GM18508 (cell line): Measurements from ENCODE around the gene SMIM45.

Source experiments
- ATAC-seq: cut with Tn5 transposase; IDR thresholded peaks from one replicate; pipeline ENCODE4 v1.9.1; 2021; ENCODE audit warnings: moderate number of reproducible peaks; ENCODE audit not compliant: insufficient read depth, unreplicated experiment

Gene SMIM45

GRCh38 chr22:41966225-41966606 is 14.3 kb downstream of the SMIM45 start:
- no peak for ATAC-seq

- ATAC-seq = no peak
Measured at GRCh38 chr22:41966607-41967240, 14.8 kb downstream of the SMIM45 start.

- ATAC-seq = no peak
Measured at GRCh38 chr22:41968601-41969000, 16.7 kb downstream of the SMIM45 start.

- ATAC-seq = no peak
Measured at GRCh38 chr22:41969110-41969646, 17.2 kb downstream of the SMIM45 start, which contains the start of gene SEPTIN3. TSS of gene SEPTIN3 (plus strand) at chr22:41969443. CDS start at chr22:41971493, 2,050 bp downstream.

- ATAC-seq = no peak
Measured at GRCh38 chr22:41970601-41971000, 18.7 kb downstream of the SMIM45 start.

GRCh38 chr22:41971431-41971830 is 19.5 kb downstream of the SMIM45 start:
- no peak for ATAC-seq

GRCh38 chr22:41974691-41975290 is 22.8 kb downstream of the SMIM45 start:
- no peak for ATAC-seq

- ATAC-seq = no peak
Measured at GRCh38 chr22:41975299-41976069, 23.5 kb downstream of the SMIM45 start.

GRCh38 chr22:41976070-41976901 is 24.3 kb downstream of the SMIM45 start:
- no peak for ATAC-seq

- no peak for ATAC-seq
Measured at GRCh38 chr22:41976961-41977566, 25.1 kb downstream of the SMIM45 start.

GRCh38 chr22:41978732-41979131 is 26.8 kb downstream of the SMIM45 start:
- ATAC-seq = no peak

GRCh38 chr22:41979423-41980250 is 27.7 kb downstream of the SMIM45 start:
- ATAC-seq = no peak

GRCh38 chr22:41982865-41983264 is 30.9 kb downstream of the SMIM45 start:
- no peak for ATAC-seq

- ATAC-seq = no peak
Measured at GRCh38 chr22:41983513-41984405, 31.8 kb downstream of the SMIM45 start.

- no peak for ATAC-seq
Measured at GRCh38 chr22:41987276-41987675, 35.3 kb downstream of the SMIM45 start.

GRCh38 chr22:41989246-41989645 is 37.3 kb downstream of the SMIM45 start:
- ATAC-seq = no peak

GRCh38 chr22:41991111-41991510 is 39.2 kb downstream of the SMIM45 start:
- ATAC-seq = no peak

- ATAC-seq = no peak
Measured at GRCh38 chr22:41992496-41992895, 40.5 kb downstream of the SMIM45 start.
